Posterior vena cava (tissue), 2 donors: ENCODE measurements around the gene CD2BP2. TPM values are rescaled to one million over a fixed set of nuclear protein-coding genes. Genes with fewer than 3 reads are reported as not detected.
A peak's percentile ranks its signal among the peaks of the same experiment; 100 is the strongest.
"Not testable (repeated sequence)": the region's sequence is repeated elsewhere in the genome, so short reads cannot be mapped to it uniquely, and the experiment has no call there.

Experiments used
- DNase-seq: peaks from one replicate; pipeline ENCODE4 v3.0.0-alpha.2; 2020; ENCODE audit warnings: low spot score
- intact Hi-C, 2 donors: fragments of 100-400 bp; cut with DNase I; formaldehyde crosslinking; loops; one replicate each; pipeline versions ENCODE4 v1.14.1 to v1.14.2; 2022 to 2023
- total RNA-seq, 2 donors: library from RNA; stranded (reverse); fragmentation: NEBNext Ultra II Directional; extraction: Animal tissue kit (Norgen Biotek cat#: 25700); gene quantifications; one replicate each; pipeline ENCODE4 v1.2.1, GENCODE V29; 2021
- donor health status: DM: yes; HTN: yes; CAD: no.
- donor health status: DM: yes; HTN: yes; CAD: no.

The CD2BP2 gene
- total RNA-seq, 2 donors from 2014 or later: 47.9 to 54.2 TPM

DNA sequence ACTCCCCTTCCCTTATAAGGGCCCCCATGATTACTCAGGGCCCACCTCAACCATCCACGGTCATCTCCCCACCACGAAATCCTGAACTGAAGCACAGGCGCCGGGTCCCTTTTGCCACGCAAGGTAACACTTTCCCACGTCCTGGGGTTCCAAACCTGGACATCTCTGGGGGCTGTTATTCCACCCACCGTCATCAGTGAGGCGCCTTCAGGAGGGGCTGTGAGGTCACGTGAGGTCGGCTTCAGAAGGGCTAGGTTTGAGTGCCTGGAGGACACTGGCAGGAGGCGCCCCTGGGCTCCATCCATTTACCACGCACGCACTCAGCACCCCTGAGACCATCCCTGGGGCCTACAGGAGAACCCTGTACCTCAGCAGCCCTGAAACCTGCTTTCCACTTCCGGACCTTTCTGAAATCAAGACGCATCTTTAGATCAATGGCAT, 4.1 kb downstream of the CD2BP2 start:
- intact Hi-C loops: no loop called here
- no peak for DNase-seq

DNA sequence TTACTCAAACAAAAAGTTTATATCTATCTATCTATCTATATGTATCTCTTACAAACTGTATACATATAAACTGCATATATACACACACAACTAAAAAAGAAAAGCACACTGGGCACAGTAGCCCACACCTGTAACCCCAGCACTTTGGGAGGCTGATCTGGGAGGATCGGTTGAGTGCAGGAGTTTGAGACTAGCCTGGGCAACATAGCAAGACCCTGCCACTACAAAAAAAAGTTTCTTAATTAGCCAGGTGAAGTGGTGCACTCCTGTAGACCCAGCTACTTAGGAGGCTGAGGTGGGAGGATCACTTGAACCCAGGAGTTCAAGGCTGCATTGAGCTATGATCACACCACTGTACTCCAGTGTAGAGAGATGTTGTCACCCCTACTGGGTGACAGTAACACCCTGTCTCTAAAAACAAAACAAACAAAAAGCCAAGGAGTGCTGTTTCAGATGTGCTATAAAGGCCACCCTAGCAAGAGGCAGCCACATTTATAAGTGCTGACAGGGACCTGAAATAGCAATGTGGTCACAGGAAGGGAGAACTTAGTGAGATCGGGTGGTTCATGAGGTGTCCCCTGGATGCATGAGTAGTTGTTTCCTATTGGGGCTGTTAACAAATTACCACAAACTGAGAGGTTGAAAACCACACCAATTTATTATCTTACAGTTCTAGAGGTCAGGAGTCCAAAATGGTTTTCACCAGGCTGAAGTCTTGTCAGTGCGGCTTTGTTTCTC, 4.8 kb downstream of the CD2BP2 start:
- intact Hi-C loops: no loop called here
- peak; percentile 4 for DNase-seq

GRCh38 chr16:30349675-30350074, 5.4 kb downstream of the CD2BP2 start:
- intact Hi-C loops: no loop called here
- DNase-seq: no peak

DNA sequence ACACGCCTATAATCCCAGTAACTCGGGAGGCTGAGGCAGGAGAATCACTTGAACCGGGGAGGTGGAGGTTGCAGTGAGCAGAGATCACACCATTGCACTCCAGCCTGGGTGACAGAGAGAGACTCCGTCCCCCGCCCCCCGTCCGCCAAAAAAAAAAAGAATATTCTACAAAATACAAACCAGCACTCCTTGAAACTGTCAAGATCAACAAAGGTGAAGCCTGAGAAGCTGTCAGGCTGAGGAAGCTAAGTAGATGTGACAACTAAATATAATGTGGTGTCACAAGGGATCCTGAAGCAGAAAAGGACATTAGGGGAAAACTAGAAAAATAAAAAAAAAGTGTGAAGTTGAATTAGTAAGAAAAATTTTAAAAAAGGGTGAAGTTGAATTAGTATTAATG, 6.2 kb downstream of the CD2BP2 start:
- DNase-seq: no peak
- intact Hi-C loops: no loop called here

DNA sequence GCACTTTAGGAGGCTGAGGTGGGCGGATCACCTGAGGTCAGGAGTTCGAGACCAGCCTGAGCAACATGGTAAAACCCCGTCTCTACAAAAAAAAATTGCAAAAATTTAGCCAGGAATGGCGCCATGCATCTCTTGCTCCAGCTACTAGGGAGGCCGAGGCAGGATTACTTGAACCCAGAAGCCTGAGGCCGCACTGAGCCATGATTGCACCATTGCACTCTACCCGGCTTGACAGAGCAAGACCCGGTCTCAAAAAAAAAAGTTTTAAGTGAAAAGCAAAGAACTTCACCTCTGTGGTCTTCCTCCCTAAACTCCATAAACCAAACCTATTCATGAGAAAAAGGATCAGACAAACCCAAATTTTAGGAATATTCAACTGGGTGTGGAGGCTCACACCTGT, 7.0 kb downstream of the CD2BP2 start:
- peak; percentile 29 for DNase-seq
- intact Hi-C loops: no loop called here

DNA sequence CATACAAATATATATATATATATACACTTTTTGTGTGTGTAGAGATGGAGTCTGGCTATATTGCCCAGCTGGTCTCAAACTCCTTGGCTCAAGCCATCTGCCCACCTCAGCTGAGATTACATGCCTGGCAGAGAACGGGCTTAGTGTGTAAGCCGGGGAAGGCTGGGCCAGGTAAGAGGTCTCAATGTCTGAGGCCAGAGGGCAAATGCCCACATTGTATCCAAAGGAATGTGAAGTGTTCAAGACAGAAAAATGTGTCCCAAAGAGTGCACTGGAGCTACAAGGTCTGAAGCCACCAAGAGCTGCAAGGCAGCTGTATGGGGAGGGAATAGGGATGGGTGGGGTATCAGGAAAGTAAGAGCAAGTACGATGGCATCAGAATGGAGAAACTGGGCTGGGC, 8.8 kb downstream of the CD2BP2 start:
- no peak for DNase-seq
- intact Hi-C loops: no loop called here

GRCh38 chr16:30343491-30343820, 11.7 kb downstream of the CD2BP2 start:
- DNase-seq: not testable (repeated sequence)

DNA sequence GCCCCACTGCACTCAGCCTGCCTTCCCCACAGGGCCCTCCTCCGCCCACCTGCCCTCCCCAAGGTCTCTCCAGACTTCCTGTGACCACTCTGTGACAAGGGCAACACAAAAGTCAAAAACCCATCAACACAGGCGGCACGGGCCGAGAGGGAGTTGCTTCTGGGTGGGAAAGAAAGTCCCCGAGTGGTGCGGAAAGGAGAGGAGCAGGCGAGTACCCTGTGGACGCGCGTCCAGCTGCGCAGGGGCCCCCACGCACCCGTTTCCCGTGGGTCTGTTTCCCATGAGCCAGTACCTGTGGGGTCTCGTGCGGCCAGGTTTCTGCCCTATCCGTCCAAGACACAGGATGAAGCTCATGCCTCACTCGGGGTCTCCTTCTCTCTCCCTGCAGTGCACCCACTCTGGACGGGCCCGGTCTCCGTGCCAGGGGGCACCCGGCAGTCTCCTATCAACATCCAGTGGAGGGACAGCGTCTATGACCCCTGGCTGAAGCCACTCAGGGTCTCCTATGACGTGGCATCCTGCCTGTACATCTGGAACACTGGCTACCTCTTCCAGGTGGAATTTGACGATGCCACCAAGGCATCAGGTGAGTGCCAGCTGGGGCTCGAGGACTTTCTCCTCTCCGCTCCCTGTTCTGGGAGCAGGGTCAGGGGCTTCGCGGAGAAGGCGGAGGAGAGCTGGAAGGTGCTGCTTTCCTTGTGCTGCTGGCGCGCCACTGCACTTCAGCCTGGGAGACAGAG, 12.2 kb downstream of the CD2BP2 start:
- intact Hi-C loops: no loop called here
- DNase-seq: peak; percentile 49

More at GRCh38 chr16:30343491-30343820, 11.7 kb downstream of the CD2BP2 start:
- intact Hi-C loops: not testable (repeated sequence)

GRCh38 chr16:30341971-30342370, 13.1 kb downstream of the CD2BP2 start:
- DNase-seq, intact Hi-C loops: not testable (repeated sequence)

DNA sequence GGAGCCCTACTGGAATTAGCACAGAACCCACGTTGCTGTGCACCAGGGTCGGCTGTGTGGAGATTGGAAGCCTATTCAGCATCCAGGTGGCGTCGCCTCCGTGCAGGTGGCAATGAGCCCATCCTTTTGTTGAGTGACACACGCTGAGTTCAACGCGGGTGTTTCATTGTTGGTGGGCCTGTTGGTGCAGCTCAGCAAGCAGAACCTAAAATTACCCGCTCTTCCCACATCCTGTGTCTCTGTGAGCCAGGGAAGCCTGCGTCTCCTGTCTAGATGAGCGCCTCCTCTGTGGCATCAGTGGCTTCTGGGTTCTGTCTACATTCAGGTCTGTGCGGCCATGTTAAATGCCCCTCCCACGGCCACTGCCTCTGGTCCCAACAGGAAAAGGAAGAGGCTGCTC, 14.5 kb downstream of the CD2BP2 start:
- intact Hi-C loops: no loop called here
- peak; percentile 29 for DNase-seq

- intact Hi-C loops, DNase-seq: not testable (repeated sequence)
Observed at GRCh38 chr16:30338715-30339114, 16.4 kb downstream of the CD2BP2 start.

DNA sequence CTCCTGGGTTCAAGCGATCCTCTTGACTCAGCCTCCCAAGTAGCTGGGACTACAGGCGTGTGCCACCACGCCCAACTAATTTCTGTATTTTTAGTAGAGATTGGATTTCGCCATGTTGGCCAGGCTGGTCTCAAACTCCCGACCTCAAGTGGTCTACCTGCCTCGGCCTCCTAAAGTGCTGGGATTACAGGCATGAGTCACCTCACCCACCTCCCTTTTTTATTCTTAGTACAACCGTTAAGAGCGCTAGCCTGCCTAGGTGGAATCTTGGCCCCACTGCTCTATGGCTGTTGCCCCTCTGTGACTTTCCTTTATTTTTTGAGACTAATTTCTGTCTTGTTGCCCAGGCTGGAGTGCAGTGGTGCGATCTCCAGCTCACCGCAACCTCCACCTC, 17.1 kb downstream of the CD2BP2 start:
- intact Hi-C loops: not testable (repeated sequence)

DNA sequence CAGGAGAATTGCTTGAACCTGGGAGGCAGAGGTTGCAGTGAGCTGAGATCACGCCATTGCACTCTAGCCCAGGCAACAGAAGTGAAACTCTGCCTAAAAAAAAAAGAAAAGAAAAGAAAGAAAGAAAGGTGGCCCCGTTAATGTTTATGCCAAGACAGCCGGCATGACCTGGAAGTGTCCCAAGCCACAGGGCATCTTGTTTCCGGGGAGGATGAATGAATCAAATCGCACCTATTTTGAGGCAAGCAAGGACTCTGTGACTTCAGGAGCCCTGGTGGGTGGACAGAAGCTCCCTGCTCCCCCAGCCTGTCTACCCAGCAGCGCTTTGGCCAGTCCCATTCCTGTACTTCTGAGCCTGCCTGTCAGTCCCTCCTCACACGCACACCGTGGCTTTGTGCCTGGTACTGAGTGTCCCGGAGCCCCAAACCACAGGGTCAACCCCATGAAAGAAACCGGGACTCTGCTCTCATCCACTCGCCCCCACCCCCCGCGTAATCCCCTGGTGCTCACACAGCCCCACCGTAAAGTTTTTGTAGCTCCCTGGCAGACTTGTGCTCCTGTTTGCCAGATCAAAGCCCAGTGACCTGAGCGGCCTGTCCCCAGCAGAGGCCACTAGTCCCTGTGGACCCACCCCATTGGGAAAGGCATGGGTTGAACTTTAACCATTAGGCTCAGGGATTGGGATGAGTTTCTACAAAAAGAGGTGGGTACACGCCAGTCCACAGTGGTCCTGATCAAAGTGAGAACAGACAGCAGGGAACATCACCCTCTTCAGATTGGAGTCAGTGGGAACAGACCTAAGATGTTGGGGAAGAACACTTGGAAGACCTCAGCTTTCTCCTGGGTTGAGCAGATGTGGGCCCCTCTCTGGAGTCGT, 19.3 kb downstream of the CD2BP2 start:
- intact Hi-C loops: no loop called here
- peak; percentile 46 for DNase-seq

More for the DNA sequence above, 17.1 kb downstream of the CD2BP2 start:
- peak; percentile 20 for DNase-seq

DNA sequence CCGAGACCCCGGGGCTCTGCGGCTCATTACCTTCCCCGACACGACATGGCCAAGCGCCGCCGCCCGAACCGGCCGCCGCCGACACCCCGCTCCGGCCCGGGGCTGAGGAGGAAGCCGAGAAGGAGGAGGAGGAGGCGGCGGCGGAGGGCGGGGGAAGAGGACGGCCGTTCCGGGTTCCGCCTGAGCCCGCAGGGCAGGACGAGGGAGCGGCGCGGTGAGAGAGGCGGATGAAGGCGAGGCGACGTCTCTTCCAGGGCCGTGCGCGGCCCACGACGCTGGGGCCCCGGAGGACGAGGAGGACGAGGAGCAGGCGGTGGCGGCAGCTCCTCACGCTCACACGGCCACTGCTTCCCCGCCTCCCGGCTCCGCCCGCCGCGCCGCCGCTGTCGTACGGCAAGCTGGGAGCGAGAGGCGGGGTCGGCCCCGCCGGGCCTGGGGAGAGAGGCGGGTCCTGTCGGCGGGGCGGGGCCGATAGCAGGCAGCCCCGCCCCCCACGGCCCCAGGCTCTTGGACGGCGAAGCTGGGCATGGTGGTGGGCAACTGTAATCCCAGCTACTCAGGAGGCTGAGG, 20.0 kb downstream of the CD2BP2 start:
- intact Hi-C loops: not testable (repeated sequence)
- peak; percentile 95 for DNase-seq

GRCh38 chr16:30334473-30334989, 20.6 kb downstream of the CD2BP2 start:
- intact Hi-C loops: not testable (repeated sequence)
- peak; percentile 94 for DNase-seq

- DNase-seq, intact Hi-C loops: not testable (repeated sequence)
Observed at GRCh38 chr16:30324220-30324619, 30.9 kb downstream of the CD2BP2 start.

DNA sequence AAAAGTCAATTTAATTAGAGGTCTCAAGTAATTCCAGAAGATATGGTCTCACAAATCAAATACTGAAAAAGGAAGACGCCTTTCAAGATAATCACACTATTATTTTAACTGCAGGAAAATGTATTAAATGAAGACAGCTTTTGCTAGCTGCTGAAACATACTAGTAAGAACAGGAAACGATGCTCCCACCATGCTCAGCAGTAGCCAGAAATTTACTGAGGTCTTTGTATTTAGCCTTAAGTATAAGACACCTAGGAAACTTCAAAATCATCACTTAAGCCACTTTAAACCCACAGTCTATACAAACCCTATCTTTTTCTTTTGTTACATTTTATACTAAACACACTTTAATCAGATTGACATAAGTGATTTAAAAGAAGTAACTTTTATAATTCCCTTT, 36.5 kb downstream of the CD2BP2 start:
- intact Hi-C loops, DNase-seq: not testable (repeated sequence)

DNA sequence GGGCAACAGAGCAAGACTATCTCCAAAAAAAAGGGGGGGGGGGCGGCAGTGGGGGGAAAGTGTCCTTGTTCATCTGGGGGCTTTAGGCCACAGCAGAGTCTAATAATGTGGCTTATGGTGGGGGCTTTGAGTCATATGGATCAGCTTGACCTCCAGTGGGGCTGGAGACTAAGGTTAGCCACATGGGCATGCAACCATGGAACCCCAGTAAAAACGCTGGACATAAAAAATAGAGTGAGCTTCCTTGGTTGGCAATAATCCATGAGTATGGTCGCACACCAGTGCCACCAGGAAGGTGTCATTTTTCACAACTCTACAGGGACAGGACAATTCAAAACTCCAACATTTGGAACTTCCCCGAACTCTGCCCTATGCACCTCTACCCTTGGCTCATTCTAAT, 44.2 kb downstream of the CD2BP2 start:
- intact Hi-C loops, DNase-seq: not testable (repeated sequence)

- intact Hi-C loops, DNase-seq: not testable (repeated sequence)
Observed at GRCh38 chr16:30309255-30309654, 45.9 kb downstream of the CD2BP2 start.
